DMS 273 treated with DMSO at 0.1 percent for 48 hours (cell line): Measurements from ENCODE around the gene SLC16A3.

Source experiments
- DNase-seq: peaks from one replicate; lab custom pipeline; 2025; lab: John Stamatoyannopoulos, UW

SLC16A3 gene

GRCh38 chr17:82269138-82269881 is 40.5 kb downstream of the SLC16A3 start:
- no peak for DNase-seq

GRCh38 chr17:82269882-82270500 is 41.1 kb downstream of the SLC16A3 start:
- no peak for DNase-seq

DNA sequence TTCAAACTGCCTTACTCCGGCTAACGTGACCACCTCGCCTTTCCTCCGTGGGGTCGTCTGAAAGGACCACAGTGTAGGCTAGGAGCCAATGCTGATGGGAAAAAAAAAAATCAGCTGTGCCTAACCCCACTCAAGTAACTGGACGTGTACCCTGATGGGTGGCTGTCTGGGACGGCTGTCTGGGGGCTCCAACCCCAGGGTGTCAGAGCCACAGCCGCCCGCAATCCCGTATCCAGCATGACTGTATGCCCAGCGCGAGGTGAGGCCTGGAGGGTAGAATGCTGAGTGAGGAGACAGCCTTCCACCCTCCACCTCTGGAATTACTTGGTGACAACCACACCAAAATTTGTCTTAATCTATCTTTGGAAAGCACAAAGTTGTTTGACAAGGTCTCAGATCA is 41.8 kb downstream of the SLC16A3 start:
- DNase-seq, result no peak

- no peak for DNase-seq
Measured at GRCh38 chr17:82271401-82271800, 42.6 kb downstream of the SLC16A3 start.

- no peak for DNase-seq
Measured at GRCh38 chr17:82272495-82273326, 43.9 kb downstream of the SLC16A3 start.

DNA sequence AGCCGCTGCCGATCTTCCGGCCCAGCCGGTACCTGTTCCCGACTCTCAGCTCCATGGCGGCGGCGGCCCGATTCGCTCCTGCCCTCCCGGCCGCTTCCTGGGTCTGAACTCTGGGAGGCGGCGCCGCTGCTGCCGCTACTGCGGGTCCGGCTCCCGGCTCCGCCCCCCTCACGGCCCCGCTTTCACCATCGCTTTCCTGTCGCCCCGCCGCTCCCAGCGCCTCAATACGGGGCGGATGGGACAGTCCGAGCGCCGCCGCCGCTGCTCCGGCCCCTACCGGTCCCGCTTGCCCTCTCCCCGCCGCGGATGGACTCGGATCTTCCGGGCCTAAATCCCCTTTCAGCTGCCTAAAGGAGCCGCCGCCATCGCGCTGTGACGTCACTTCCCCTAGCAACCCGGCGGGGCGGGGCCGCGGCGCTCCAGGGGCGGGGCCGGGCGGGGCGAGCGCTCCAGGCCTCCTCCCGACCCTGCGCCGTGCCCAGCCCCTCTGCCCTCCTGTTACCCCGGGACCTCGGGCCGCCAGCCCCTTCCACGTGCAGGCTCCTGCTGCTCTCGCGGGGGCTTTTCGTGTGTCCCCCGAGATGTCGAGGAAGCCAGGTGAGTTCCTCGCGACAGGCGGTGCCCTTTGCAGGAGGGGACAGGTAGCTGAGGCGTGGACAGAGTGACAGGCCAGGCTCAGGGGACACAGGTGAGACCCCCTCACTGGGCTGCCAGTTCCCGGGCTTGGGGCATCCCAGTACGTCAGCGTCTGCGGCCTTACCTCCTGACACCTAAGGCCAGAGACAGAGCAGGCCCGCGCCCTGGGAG is 44.7 kb downstream of the SLC16A3 start, which contains the start of gene CSNK1D:
CSNK1D (minus strand) TSS at position 374 of the 807 bp plus-strand sequence; CDS start at position 55, 319 bp downstream.
- DNase-seq, result peak; percentile 75

DNA sequence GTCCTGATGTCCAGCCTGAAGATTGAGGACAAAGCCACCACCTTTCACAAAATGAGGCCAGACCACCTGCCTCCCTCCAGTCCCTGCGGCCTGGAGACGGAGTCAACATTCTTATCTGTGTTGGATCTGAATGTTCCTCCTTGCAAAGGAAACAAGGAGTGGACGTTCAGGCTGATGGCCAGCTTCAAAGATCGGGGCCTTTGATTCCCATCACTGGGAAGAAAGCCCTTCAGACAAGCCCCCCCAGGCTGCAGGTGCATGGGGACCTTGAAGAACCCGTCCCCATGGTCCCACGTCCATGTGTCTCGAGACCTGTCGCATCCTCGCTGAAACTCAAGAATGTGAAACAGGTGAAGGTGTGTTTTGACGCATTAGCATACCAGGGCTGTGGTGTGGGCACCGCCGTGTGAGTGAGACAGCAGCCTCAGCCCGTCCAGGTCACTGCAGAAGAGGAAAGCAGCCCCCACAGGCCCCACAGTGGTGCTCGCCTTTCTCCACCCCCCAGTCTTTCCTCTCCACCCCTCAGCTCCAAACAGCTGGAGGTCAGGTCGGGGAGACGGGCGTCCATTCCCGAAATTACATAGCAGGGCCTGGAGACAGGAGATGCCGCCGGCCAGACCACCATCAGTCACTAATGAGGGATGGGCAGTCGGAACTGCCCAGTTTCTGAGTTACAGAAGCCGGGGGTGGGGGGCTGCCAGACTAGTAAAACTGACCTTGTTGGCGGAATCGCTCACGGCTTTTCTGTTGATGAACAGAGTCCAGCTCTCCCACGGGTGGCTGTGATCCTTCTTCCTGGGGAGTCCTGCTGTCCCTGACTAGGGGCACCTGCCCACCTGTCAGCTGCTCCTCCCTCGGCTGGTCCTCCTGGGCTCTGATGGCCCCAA is 45.5 kb downstream of the SLC16A3 start:
- DNase-seq, result no peak

DNA sequence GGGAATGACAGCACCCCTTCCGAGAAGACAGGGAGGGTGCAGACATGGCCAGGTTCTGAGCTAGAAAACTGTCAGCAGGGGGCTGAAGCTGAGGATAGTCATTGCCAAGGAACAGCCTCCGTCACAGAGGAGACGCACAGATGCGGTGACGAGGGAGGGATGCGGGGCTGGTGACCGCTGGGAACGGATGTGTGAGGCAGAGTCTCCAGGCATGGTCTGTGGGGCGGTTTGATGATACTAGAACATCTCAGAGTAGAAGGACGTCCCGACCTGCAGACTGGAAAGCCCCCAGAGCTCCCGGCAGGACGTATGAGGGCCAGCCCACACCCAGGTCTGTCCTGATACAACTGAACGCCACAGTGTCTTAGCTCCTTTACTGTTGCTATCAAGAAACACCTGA is 46.5 kb downstream of the SLC16A3 start:
- DNase-seq, result no peak

- DNase-seq, result no peak
Measured at GRCh38 chr17:82276938-82277337, 48.1 kb downstream of the SLC16A3 start.

DNA sequence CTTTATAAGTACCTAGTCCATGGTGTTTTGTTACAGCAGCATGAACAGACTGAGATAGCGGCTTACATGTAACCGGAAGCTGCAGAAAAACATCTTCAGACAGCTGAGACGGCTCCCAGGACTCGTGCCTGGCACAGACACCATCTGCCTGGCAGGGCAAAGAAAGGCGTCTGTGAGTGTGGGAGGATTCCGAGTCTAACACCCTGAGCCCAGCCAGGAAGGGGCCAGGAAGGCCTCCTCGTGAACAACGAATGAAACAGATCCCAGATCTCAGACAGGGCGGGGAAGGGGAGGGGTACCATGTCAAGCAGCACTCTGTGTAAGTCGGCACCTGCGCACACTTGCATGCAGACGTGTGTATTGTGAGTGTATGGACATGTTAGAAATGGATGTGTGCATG is 49.0 kb downstream of the SLC16A3 start:
- DNase-seq, result peak; percentile 36

DNA sequence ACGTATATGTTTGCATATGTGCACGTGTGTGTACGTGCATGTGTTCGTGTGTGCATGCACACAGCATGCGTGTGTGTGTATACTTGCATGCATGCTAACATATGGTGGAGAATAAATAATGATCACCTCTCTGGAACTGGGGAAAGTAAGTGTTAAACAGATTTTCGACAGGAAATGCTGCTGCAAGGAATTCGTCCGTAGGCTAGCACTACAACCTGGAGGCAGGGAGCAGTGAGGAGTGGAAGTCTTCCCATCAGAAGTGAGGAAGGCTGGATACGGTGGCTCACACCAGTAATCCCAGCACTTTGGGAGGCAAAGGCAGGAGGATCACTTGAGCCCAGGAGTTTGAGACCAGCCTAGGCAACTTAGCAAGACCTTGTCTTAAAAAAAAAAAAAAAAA is 49.5 kb downstream of the SLC16A3 start:
- no peak for DNase-seq

DNA sequence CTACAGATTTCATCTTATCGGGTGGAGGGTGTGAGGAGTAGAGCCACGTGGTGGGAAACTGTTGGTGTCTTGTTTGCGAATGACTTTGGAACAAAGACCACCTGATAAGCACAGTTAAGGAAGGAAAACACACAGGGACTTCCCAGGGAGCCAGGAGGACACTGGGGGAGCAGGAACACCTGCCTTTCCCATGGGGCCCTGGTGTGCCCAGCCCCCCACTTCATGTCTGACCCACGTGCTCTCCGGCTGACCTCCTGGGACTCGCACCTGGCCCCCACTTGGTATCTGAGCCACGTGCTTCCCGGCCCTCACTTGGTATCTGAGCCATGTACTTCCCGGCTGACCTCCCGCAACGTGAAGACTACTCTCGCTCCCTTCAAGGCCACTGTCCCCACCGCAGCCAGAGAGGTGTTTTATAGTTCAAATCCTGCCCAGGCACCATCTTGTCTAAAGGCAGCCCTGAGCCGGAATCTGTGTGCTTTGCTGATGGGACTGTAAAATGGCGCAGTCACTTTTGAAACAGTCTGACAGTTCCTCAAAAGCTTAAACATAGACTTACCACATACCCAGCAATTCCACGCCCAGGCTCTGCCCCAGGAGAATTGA is 50.0 kb downstream of the SLC16A3 start:
- no peak for DNase-seq

DNA sequence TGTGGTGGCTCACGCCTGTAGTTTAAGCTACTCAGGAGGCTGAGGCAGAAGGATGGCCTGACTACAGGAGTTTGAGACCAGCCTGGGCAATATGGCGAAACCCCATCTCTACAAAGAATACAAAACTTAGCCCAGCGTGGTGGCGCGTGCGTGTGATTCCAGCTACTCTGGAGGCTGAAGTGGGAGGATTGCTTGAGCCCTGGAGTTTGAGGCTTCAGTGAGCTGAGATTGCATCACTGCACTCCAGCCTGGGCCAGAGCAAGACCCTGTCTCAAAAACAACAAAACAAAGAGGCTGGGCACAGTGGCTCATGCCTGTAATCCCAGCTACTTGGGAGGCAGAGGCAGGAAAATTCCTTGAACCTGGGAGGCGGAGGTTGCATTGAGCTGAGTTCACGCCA is 51.7 kb downstream of the SLC16A3 start:
- no peak for DNase-seq

- DNase-seq, result no peak
Measured at GRCh38 chr17:82281076-82281475, 52.2 kb downstream of the SLC16A3 start.

GRCh38 chr17:82281502-82282238 is 52.8 kb downstream of the SLC16A3 start:
- DNase-seq, result no peak

DNA sequence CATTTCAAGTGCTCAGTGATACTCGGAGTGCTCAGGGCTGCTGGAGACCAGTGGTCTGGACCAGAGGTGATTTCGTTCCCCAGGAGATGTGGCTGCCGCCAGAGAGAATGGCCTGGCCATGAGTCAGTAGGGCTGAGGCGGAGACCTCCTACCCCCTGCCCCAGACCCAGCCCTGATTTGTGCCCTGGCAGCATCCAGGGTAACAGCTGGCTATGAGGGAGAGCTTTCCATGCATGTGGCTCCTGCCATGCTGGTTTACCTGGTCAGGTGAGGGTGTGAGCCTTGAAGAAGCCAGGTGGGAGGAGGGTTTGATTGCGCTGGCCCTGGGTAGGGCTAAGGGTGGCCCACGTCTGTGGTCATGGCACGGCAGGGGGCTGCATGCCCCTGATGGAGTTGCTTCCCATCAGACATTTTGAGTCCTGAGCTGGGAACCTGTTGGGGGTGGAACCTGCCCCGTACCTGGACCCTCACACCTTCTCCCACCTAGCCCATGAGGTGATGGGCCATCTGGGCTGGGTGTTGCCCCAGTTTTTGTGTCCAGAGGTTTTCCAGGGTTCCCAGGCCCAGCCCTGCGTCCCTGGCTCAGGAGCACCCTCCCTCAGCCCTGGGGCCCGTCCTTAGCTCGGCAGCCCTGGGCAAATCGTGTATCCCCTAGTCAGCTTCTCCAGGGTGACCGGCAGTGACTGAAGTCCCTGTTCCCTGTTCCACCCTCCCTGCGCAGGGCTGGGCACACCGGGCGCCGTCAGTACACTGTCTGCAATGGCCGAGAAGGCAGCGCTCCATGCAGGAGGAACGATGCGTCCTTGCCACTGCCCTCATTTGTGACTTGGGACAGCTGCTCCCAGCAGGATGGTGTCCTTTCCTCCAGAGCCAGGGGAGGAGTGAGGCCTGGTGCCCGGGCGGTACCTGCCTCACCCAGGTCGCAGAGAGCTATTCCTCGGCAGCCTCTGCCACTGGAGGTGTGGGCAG is 53.7 kb downstream of the SLC16A3 start:
- DNase-seq, result no peak

GRCh38 chr17:82283208-82283749 is 54.4 kb downstream of the SLC16A3 start:
- no peak for DNase-seq

DNA sequence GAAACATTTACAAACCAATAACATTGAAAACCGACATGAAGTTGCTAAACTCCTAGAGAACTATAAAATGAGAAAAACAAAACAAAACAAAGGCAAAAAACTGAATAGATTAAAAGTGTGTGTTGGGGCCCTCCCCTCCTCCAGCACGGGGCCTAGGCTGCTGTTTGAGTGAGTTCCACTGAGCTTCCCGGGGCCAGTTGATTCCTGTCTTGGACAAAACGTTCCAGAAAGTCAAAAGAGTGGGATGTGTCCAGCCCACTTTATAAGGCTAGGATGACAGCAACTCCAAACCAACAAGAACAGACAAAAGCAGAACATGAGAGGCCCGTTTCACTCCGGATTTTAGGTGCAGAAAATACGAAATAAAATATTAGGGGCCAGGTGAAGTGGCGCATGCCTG is 56.3 kb downstream of the SLC16A3 start:
- no peak for DNase-seq
